Epithelial cell of esophagus (primary cell): ENCODE measurements around the gene DENND5B.

Source experiments
- DNase-seq: peaks from one replicate; pipeline ENCODE4 v3.0.0; 2010; ENCODE audit warnings: low read depth
- H3K4me3 ChIP-seq: 2 replicates; pipeline ENCODE4 v1.5.1; 2011; ENCODE audit warnings: mild to moderate bottlenecking, low read length, control low read depth
- TF ChIP-seq, protein P1 (sequence below): IDR thresholded peaks from 2 replicates; pipeline ENCODE4 v1.5.1; 2011; ENCODE audit warnings: low read depth, mild to moderate bottlenecking, low read length, control low read depth, inconsistent platforms; ENCODE audit not compliant: insufficient read depth; ENCODE audit errors: missing control alignments

The DENND5B gene

GRCh38 chr12:31456562-31456961, 134.4 kb downstream of the DENND5B start:
- no peak overlapping the region for H3K4me3 ChIP-seq
- TF ChIP-seq, protein P1, sequence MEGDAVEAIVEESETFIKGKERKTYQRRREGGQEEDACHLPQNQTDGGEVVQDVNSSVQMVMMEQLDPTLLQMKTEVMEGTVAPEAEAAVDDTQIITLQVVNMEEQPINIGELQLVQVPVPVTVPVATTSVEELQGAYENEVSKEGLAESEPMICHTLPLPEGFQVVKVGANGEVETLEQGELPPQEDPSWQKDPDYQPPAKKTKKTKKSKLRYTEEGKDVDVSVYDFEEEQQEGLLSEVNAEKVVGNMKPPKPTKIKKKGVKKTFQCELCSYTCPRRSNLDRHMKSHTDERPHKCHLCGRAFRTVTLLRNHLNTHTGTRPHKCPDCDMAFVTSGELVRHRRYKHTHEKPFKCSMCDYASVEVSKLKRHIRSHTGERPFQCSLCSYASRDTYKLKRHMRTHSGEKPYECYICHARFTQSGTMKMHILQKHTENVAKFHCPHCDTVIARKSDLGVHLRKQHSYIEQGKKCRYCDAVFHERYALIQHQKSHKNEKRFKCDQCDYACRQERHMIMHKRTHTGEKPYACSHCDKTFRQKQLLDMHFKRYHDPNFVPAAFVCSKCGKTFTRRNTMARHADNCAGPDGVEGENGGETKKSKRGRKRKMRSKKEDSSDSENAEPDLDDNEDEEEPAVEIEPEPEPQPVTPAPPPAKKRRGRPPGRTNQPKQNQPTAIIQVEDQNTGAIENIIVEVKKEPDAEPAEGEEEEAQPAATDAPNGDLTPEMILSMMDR = no peak
- no peak for DNase-seq

GRCh38 chr12:31444736-31445135, 146.2 kb downstream of the DENND5B start:
- DNase-seq = no peak
- TF ChIP-seq, protein P1 = no peak

GRCh38 chr12:31440586-31440985, 150.3 kb downstream of the DENND5B start:
- DNase-seq = no peak
- H3K4me3 ChIP-seq = no peak overlapping the region
- TF ChIP-seq, protein P1 = no peak

More at GRCh38 chr12:31444736-31445135, 146.2 kb downstream of the DENND5B start:
- no peak overlapping the region for H3K4me3 ChIP-seq

DNA sequence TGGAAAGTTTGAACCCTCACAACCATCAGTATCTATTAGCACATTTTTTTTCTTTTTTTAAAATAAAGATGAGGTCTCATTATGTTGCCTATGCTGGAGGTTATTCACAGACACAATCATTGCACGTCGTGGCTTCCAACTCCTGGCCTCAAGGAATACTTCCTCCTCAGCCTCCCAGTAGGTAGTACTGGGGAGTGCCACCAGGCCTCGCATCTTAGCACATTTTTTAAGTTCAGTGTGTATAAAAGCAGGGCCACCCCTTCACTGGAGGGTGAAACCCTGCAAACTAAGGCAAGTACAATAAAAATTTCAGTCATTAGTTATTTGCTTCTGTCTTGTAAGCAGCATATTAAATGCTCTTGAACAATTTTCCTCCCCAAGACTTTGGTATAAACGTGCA, 150.8 kb downstream of the DENND5B start:
- no peak for DNase-seq
- TF ChIP-seq, protein P1 = no peak
- no peak overlapping the region for H3K4me3 ChIP-seq

GRCh38 chr12:31431721-31432240, 159.2 kb downstream of the DENND5B start:
- TF ChIP-seq, protein P1 = no peak
- H3K4me3 ChIP-seq = no peak overlapping the region
- no peak for DNase-seq

DNA sequence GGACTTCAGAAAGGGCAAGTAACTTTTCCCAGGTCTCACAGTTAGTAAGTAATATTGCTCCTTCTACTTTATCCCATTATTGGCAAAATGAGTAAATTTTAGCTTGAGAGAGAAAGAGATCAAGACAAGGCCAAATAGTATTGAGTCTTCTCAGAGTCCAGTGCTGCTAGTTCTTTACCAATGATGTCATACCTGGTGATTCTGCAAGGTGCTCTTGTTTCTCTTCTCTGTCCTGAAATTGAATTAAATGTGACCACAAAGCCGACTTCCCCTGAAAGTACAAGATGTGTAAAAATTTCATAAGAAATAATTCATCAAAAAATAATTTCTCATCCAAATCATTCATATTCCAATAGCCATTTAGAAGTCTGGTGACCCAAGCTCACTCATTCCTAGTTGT, 167.5 kb downstream of the DENND5B start:
- TF ChIP-seq, protein P1 = no peak
- no peak overlapping the region for H3K4me3 ChIP-seq
- no peak for DNase-seq

GRCh38 chr12:31412292-31412801, 178.6 kb downstream of the DENND5B start:
- no peak overlapping the region for H3K4me3 ChIP-seq
- DNase-seq = no peak
- TF ChIP-seq, protein P1 = no peak
